OCI-LY1 (cell line): Measurements from ENCODE around the gene TCEA3.

Source experiments
- H2AFZ ChIP-seq: fragments of 200-600 bp; sonication (generic), shearing (Covaris generic); 2 replicates; pipeline ENCODE4 v1.6.0; 2014; ENCODE audit warnings: antibody characterized with exemption, mild to moderate bottlenecking, low read length
- H3F3A ChIP-seq: fragments of 200-600 bp; sonication (generic), shearing (Covaris generic); 2 replicates; pipeline ENCODE4 v1.6.0; 2014; ENCODE audit warnings: mild to moderate bottlenecking, antibody characterized with exemption, low read length, moderate library complexity; ENCODE audit not compliant: insufficient read depth
- H3K27ac ChIP-seq: fragments of 200-600 bp; sonication (generic); 2 replicates; pipeline ENCODE4 v1.5.1; 2014; ENCODE audit warnings: low read length, mixed run types, mild to moderate bottlenecking, low read depth; ENCODE audit not compliant: poor library complexity, severe bottlenecking
- H3K27me3 ChIP-seq: fragments of 200-600 bp; sonication (generic); 2 replicates; pipeline ENCODE4 v1.6.0; 2014; ENCODE audit warnings: antibody characterized with exemption, mild to moderate bottlenecking, low read length, moderate library complexity; ENCODE audit not compliant: insufficient read depth
- H3K36me3 ChIP-seq: fragments of 200-600 bp; sonication (generic); 2 replicates; pipeline ENCODE4 v1.6.1; 2014; ENCODE audit warnings: mild to moderate bottlenecking, antibody characterized with exemption, low read length, moderate library complexity, mixed read lengths; ENCODE audit not compliant: insufficient read depth
- H3K4me1 ChIP-seq: fragments of 200-600 bp; sonication (generic); 2 replicates; pipeline ENCODE4 v1.5.1; 2014; ENCODE audit warnings: mild to moderate bottlenecking, low read length, moderate library complexity; ENCODE audit not compliant: insufficient read depth, severe bottlenecking
- H3K4me2 ChIP-seq: fragments of 200-600 bp; sonication (generic), shearing (Covaris generic); 2 replicates; pipeline ENCODE4 v1.6.1; 2014; ENCODE audit warnings: low read length
- H3K4me3 ChIP-seq: fragments of 200-600 bp; sonication (generic); 2 replicates; pipeline ENCODE4 v1.5.1; 2014; ENCODE audit warnings: low read length, low read depth, mild to moderate bottlenecking, mixed read lengths; ENCODE audit not compliant: poor library complexity, severe bottlenecking
- H3K79me2 ChIP-seq: fragments of 200-600 bp; shearing (Covaris generic); 2 replicates; pipeline ENCODE4 v1.6.1; 2016; ENCODE audit warnings: mixed run types, low read length, mixed read lengths; ENCODE audit not compliant: insufficient read depth
- H3K9ac ChIP-seq: fragments of 200-600 bp; sonication (generic), shearing (Covaris generic); 2 replicates; pipeline ENCODE4 v1.6.1; 2014; ENCODE audit warnings: mild to moderate bottlenecking, low read length, mixed read lengths
- H3K9me2 ChIP-seq: fragments of 200-600 bp; sonication (generic), shearing (Covaris generic); 2 replicates; pipeline ENCODE4 v1.6.1; 2014; ENCODE audit warnings: low read depth, mild to moderate bottlenecking, low read length, mixed read lengths
- H3K9me3 ChIP-seq: fragments of 200-600 bp; shearing (Covaris generic); 2 replicates; pipeline ENCODE4 v1.6.1; 2014; ENCODE audit warnings: low read length, mixed read lengths
- H4K20me1 ChIP-seq: fragments of 200-600 bp; sonication (generic), shearing (Covaris generic); 2 replicates; pipeline ENCODE4 v1.6.0; 2016; ENCODE audit warnings: mild to moderate bottlenecking, low read length; ENCODE audit not compliant: insufficient read depth
- CTCF ChIP-seq: fragments of 200-600 bp; sonication (generic), shearing (Covaris generic); IDR thresholded peaks from 2 replicates; pipeline ENCODE4 v1.5.1; 2017; ENCODE audit warnings: mild to moderate bottlenecking, antibody characterized with exemption, low read length, moderate library complexity, mixed read lengths
- EZH2 ChIP-seq: fragments of 200-600 bp; sonication (generic), shearing (Covaris generic); IDR thresholded peaks from 2 replicates; pipeline ENCODE4 v1.8.0; 2017; ENCODE audit warnings: borderline replicate concordance, mixed run types, mild to moderate bottlenecking, antibody characterized with exemption, low read length, moderate library complexity, mixed read lengths

TCEA3 gene

GRCh38 chr1:23471473-23472075 is 47.0 kb upstream of the TCEA3 start:
- TF ChIP-seq CTCF (no peak), EZH2 (no peak)
- Histone ChIP-seq H3K9ac (no peak overlapping the region), H3K9me2 (no peaks in the 10 kb centered on the region), H3K79me2 (no peaks in the 10 kb centered on the region), H4K20me1 (no peaks in the 10 kb centered on the region), H3K4me1 (no peaks in the 10 kb centered on the region), H3K27me3 (no peaks in the 10 kb centered on the region), H3K4me3 (no peak overlapping the region), H3K4me2 (no peak overlapping the region), H3F3A (no peaks in the 10 kb centered on the region), H3K9me3 (no peaks in the 10 kb centered on the region), H3K36me3 (no peaks in the 10 kb centered on the region), H3K27ac (no peak overlapping the region), H2AFZ (no peak overlapping the region)

DNA sequence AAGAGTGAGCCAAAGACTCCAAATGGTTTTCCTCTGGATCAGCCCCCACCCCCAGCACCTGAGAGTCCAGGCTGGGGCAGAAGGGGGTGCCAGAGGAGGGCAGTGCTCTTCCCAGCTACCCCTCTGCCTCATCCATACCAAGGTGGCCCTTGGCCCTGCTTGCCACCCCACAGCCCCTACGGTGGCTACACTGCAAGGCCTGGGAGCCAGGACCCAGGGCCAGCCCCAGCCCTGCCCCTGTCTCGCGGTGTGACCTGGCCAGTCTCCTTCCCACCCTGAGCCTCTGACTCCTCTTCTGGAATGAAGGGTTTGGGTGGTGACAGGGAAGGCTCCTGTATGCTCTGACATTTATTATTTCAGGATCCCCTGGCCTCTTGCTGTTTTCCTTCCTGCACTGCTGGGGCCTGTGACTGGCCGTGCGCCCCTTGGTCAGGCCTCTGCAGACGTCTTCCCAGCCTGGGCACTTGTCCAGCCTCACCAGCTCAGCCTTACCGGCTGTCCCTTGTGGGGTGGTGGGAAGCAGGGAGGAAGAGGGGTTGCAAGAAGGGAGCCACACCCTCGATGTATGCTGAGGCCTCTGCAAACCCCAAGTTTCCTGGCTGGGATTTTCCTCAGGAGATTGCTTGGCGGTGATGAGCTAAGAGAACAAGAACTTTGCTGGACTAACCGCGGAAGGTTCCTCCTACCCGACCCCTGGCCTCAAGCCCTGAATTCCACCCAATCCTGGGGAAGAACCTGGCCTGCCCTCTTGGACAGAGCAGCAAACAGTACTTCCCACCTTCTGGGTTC is 45.9 kb upstream of the TCEA3 start:
- H3K9ac ChIP-seq = no peak overlapping the region
- no peaks in the 10 kb centered on the region for H3K79me2 ChIP-seq
- H3K9me2 ChIP-seq = no peaks in the 10 kb centered on the region
- H3K4me2 ChIP-seq = no peak overlapping the region
- TF ChIP-seq EZH2 (no peak), CTCF (no peak)
- H3K9me3 ChIP-seq = no peaks in the 10 kb centered on the region
- H3F3A ChIP-seq = no peaks in the 10 kb centered on the region
- no peak overlapping the region for H3K4me3 ChIP-seq
- no peaks in the 10 kb centered on the region for H4K20me1 ChIP-seq
- H3K4me1 ChIP-seq = no peaks in the 10 kb centered on the region
- no peaks in the 10 kb centered on the region for H3K27me3 ChIP-seq
- H3K27ac ChIP-seq = no peak overlapping the region
- H2AFZ ChIP-seq = no peak overlapping the region
- no peaks in the 10 kb centered on the region for H3K36me3 ChIP-seq

- Histone ChIP-seq H3K27me3 (0 out of 2 replicates have a peak, but pooled peaks cover 6% of the 10 kb centered on the region), H3K9me3 (no peaks in the 10 kb centered on the region), H3K36me3 (no peaks in the 10 kb centered on the region), H3K9me2 (no peaks in the 10 kb centered on the region), H3K27ac (no peak overlapping the region), H3K4me2 (no peak overlapping the region), H3K9ac (no peak overlapping the region), H4K20me1 (no peaks in the 10 kb centered on the region), H2AFZ (no peak overlapping the region), H3K79me2 (no peaks in the 10 kb centered on the region), H3K4me1 (no peaks in the 10 kb centered on the region), H3K4me3 (no peak overlapping the region), H3F3A (no peaks in the 10 kb centered on the region)
- no peak for TF ChIP-seq CTCF
- no peak for TF ChIP-seq EZH2
These were observed 44.9 kb upstream of the TCEA3 start for GRCh38 chr1:23469372-23469982.
